Measurements from ENCODE around the gene LIPJ.

GRCh38 chr10:88642963-88643362 is 56.4 kb downstream of the LIPJ start:
- TF ChIP-seq CTCF (IDR thresholded peaks at IDR 0.05; ENCODE audit: poor library complexity, severe bottlenecking) (no peak), REST (IDR thresholded peaks at IDR 0.05; ENCODE audit: borderline replicate concordance) (no peak), POLR2AphosphoS5 (IDR thresholded peaks at IDR 0.05) (no peak), MXI1 (conservative IDR thresholded peaks at IDR 0.05; ENCODE audit: poor library complexity, severe bottlenecking) (no peak), EP300 (conservative IDR thresholded peaks at IDR 0.05; ENCODE audit: poor library complexity, severe bottlenecking) (no peak), EZH2 (IDR thresholded peaks at IDR 0.05; ENCODE audit: borderline replicate concordance, insufficient read depth, low read length, poor library complexity, severe bottlenecking) (no peak), TAF1 (IDR thresholded peaks at IDR 0.05; ENCODE audit: low read depth) (no peak), RAD21 (conservative IDR thresholded peaks at IDR 0.05) (no peak), SMC3 (conservative IDR thresholded peaks at IDR 0.05; ENCODE audit: poor library complexity) (no peak)

All from neural cell (in vitro differentiated cells).